HTR-8/SVneo (cell line): ENCODE data around the gene ZNF217.
A peak's percentile ranks its signal among the peaks of the same experiment; 100 is the strongest.
"Not testable (repeated sequence)": the region's sequence is repeated elsewhere in the genome, so short reads cannot be mapped to it uniquely, and the experiment has no call there.

Source experiments
- DNase-seq: peaks from one replicate; pipeline ENCODE4 v3.0.0; 2011; ENCODE audit warnings: low spot score, mixed read lengths; ENCODE audit not compliant: insufficient read length
- FAIRE-seq: peaks from 2 replicates; lab custom pipeline; 2011; peaks lifted over from hg19 to GRCh38; lab: Jason Lieb, UNC

The ZNF217 gene

DNA sequence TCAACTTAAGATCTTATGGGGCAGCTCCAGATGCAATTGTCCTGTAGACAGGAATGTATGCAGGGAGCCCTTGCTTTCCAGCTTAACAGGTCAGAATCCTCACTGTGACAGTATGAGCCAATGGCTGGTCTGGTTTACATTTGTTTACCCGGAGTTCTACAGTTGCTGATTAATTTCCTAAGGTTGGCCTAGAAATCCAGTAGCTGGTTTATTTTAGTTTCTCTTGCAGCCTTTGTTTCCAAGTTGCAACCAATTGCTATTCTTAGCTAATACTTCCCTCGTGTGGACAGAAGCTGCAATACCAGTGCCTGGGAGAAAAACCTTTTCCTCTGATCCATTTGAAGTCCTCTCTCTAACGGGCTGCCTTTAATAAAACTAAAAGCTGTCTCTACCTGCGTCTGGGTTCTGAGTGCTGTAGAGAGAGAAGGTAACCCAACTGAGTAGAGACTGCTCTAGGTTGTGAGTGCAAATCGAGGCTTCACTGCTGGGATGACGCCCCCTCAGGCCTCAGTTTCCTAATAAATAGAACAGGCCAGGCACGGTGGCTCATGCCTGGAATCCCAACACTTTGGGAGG is 45.9 kb downstream of the ZNF217 start:
- peak; percentile 94 for DNase-seq
- FAIRE-seq, result peak; percentile 96

DNA sequence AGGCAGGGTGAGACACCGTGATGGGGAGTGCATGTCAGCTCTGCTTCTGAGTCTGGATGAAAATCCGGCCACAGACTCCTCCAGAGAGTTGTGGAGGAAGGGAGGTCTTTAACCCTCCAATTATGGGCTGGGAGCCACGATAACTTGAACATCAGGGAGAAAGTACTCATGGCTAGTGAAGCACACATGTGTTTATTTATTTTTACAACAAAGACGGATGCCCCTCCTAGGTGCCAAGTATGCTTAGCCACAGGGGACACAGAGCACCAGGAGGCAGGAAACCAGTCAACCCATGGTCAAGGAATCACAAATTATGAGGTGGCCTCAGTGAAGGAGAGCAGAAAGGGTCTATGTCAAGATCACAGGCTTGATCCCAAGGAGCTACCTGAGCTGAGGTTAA is 54.1 kb downstream of the ZNF217 start:
- no peak for DNase-seq
- peak; percentile 55 for FAIRE-seq

DNA sequence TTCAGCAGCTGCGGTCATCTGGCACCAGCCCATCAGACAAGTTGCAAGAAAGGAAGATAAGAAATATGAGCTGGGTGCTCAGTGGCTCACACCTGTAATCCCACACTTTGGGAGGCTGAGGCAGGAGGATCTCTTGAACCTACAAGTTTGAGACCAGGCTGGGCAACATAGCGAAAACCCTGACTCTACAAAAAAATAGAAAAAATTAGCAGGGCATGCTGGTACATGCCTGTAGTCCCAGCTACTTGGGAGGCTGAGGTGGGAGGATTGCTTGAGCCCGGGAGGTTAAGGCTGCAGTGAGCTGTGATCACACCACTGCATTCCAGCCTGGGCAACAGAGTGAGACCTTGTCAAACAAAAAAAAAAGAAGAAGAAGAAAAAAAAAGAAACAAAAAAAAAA is 57.3 kb downstream of the ZNF217 start:
- not testable (repeated sequence) for DNase-seq, FAIRE-seq

DNA sequence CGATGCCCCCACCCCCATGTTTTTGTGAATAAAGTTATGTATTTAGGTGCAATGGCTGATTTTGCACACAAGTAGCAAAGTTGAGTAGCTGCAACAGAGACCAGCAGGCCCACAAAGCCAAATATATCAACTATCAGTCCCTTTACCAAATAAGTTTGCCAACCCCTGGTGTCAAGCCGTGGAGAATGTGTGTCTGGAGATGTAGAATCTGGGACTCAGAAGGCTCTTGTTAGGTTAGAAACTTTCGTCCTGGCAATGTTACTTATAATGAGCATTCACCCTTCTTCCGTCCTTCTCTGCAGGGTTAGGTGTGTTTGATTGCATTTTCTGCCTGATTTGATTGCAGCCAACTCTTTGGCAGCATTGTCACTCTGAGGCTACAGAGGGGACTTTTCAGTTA is 57.8 kb downstream of the ZNF217 start:
- DNase-seq (no peak), FAIRE-seq (no peak)

DNA sequence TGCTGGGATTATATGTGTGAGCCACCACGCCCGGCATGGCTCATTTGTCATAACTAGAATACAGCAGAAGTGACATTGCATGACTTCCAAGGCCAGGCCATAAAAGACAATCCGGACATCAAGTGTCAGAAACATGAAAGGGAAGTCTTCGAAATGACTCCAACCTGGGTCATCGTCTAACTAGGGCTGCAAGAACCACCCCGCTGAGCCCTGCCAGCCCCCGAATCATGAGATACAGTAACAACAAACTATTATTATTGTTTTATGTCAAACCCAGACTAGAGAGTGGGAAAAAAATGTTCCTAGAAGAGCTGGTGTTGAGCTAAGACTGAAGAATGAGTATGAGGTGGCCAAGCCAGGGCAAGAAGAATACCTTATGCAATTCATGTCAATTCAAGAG is 59.6 kb downstream of the ZNF217 start:
- DNase-seq (no peak), FAIRE-seq (no peak)

DNA sequence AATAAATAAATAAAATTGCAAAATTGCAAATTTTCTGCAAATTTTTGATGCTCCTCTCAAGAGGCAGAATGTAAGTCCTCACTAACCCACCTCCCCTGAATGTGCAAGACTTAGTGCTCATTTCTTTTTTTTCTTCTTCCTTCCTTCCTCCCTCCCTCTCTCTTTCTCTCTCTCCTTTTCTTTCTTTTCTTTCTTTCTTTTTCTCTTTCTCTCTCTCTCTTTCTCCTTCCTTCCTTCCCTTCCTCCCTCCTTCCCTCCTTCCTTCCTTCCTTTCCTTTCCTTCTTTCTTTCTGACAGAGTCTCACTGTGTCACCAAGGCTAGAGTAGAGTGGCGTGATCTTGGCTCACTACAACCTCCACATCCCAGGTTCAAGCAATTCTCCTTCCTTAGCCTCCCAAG is 60.1 kb downstream of the ZNF217 start:
- FAIRE-seq, result no peak
- no peak for DNase-seq

DNA sequence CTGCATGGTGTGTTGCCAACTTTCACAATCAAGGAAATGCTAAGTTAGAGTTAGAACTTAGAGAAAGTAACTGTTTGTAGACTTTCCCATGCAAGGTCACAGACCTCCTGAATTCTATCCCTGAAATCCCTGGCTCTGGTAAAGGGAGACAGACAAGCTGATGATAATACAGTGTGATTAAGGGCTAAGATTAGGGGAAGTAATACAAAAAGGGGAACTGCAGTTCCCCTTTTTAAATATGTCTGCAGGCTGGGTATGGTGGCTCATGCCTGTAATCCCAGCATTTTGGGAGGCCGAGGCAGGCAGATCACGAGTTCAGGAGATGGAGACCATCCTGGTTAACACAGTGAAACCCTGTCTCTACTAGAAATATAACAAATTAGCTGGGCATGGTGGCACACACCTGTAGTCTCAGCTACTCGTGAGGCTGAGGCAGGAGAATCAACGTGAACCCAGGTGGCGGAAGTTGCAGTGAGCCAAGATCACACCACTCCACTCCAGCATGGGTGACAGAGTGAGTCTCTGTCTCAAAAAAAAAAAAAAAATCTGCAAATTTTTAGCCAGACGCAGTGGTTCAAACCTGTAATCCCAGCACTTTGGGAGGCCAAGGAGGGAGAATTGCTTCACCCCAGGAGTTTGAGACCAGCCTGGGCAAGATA is 60.9 kb downstream of the ZNF217 start:
- not testable (repeated sequence) for FAIRE-seq

DNA sequence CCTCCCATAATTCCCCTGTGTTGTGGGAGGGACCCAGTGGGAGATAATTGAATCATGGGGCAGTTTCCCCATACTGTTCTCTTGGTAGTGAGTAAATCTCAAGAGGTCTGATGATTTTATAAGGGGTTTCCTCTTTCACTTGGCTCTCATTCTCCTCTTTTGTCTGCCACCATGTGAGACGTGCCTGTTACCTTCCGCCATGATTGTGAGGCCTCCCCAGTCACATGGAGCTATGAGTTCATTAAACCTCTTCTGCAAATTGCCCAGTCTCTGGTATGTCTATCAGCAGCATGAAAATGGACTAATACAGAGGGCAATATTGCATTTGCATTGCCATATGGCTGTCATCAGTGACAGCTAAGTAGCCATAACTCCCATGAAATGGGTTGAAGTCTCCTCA is 63.2 kb downstream of the ZNF217 start:
- FAIRE-seq (peak; percentile 72), DNase-seq (no peak)

More for the DNA sequence above, 60.9 kb downstream of the ZNF217 start:
- DNase-seq, result not testable (repeated sequence)

DNA sequence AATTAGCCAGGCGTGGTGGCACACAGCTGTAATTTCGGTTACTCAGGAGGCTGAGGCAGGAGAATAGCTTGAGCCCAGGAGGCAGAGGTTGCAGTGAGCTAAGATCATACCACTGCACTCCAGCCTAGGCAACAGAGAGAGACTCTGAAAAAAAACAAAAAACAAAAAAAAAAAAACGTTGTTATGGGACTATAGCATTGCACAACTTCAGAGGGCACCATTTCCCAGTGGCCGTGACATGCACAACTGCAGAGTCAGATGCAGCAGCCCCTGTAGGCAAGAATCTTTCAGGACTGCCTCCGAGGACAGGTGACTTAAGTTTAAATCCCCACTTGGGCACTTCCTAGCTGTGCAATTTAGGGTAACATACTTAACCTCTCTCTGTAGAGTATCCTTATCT is 64.0 kb downstream of the ZNF217 start:
- DNase-seq (no peak), FAIRE-seq (no peak)

DNA sequence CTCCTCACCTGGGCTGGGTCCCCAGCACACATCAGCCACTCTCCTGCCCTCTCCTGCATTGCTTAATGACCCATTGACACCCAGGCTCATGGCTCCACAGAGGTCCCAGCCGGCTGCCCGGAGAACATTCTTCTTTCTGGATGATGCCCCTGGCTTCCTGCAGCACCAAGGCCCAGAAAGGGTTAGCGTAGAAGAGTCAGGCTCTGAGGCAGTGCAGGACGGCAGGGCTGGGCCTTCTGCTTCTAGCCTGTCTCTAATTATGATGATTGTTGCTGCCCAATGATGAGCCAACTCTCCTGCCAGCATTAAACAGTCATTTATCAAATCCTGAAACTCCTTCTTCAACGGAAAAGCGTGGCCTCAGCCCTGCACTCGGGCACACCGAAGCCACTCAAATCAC is 66.4 kb downstream of the ZNF217 start:
- DNase-seq, result no peak
- no peak for FAIRE-seq

DNA sequence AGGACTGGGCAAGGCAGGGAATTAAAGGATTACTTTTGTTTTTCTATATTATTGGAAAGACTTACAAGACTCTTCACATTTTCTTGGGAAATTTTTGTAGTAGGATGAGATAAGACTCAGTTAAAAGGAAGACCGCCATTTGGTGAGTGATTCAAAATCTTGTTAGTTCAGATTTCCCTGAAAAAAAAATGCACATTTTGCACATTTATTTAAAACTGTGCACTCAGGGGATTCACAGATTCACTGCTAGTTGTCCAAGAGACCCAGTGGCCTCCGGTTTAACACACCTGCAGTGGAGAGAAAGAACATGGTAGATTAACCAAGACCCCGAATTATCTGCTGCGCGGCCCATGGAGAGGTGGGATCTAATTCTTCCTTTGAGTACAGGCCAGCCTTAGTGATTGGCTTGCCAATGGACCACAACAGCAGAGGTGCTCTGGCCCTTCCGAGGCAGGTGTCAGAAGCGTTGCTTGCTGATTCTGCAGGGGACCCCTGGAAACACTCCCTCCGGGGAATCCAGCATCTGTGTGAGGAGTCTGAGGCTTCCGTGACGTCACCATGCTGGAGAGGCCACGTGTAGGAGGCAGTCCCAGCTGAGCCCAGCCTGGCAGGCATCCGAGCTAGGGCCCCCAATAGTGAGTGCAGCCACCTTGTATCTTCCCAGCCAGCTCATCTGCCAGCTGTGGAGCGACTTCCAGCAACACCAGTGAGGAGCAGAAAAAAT is 68.9 kb downstream of the ZNF217 start:
- no peak for DNase-seq
- FAIRE-seq, result peak; percentile 62

DNA sequence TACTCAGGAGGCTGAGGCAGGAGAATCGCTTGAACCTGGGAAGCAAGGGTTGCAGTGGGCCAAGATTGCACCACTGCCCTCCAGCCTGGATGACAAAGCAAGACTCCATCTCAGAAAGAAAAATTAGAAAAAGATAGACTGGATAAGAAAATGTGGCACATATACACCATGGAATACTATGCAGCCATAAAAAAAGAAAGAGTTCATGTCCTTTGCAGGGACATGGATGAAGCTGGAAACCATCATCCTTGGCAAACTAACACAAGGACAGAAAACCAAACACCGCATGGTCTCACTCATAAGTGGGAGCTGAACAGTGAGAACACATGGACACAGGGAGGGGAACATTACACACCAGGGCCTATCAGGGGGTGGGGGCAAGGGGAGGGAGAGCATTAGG is 70.0 kb downstream of the ZNF217 start:
- peak; percentile 26 for FAIRE-seq

DNA sequence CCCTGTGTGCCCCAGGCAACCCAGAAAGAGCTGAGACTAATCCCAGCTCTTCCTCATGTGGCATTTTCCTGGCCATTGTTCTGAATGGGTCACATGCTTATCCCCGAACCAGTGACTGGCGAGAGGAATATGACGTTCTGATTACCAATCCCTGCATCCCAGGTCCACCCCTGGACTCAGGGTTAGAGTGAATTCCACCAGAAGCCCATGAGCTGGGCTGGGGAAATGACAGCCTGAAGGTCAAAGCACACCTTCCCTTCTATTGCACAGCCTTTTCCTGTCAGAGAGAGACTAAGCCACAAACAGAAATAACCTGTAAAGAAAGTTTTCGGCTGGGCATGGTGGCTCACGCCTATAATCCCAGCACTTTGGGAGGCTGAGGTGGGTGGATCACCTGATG is 70.9 kb downstream of the ZNF217 start:
- FAIRE-seq, result peak; percentile 40
- no peak for DNase-seq

More for the DNA sequence above, 70.0 kb downstream of the ZNF217 start:
- not testable (repeated sequence) for DNase-seq

DNA sequence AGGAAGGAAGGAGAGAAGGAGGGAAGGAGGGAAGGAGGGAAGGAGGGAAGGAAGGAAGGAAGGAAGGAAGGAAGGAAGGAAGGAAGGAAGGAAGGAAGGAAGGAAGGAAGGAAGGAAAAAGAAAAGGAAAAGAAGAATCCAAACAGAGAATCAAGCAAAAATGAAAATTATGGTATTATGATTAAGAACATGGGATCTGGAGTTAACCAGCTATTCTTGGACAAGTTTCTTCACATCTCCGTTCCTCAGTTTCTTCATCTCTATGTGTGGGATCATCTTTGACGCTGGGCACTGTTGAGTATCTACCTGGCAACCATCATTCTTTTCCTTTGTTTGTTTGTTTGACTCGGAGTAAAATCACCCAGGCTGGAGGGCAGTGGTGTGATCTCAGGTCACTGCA is 71.6 kb downstream of the ZNF217 start:
- peak; percentile 58 for FAIRE-seq
- DNase-seq, result no peak

DNA sequence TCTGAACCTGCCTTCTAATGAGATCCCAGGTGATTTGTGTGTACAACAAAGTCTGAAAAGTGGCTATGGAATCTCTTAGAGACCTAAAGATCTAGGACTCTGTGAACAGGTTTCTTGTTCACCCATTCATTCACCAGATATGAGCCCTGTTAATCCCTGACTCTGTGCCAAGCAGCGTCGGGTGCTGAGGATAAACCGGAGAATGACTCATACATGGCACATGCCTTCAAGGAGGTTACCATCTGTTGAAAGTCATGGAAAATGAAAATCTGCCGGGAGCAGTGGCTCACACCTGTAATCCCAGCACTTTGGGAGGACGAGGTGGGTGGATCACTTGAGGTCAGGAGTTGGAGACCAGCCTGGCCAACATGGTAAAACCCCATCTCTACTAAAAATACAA is 72.2 kb downstream of the ZNF217 start:
- not testable (repeated sequence) for DNase-seq
- peak; percentile 42 for FAIRE-seq

DNA sequence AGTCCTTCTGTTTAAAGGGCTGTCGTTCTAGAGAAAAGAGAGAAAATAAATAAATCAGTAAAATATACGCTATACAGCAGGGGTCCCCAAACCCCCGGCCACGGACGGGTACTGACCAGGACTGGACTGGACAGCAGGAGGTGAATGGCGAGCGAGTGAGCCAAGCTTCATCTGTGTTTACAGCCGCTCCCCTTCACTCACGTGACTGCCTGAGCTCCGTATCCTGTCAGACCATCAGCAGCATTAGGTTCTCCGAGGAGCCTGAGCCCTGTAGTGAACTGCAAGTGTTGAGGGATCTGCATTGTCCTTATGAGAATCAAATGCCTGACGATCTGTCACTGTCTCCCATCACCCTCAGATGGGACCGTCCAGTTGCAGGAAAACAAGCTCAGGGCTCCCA is 76.5 kb downstream of the ZNF217 start:
- no peak for DNase-seq
- peak; percentile 96 for FAIRE-seq
